Measurements from ENCODE around the gene CEP20.

DNA sequence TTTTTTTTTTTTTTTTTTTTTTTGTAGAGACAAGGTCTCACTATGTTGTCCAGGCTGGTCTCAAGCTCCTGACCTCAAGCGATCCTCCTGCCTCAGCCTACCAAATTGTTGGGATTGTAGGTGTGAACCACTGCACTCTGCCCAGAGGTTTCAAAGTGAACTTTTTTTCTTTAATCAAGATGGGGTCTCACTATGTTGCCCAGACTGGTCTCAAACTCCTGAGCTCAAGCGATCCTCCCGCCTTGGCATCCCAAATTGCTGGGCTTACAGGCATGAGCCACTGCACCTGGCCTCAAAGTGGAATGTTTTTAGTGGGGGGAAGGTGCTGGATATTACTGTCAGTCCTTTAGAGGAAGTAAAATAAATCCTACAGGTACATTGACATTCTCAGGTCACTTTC lies 12.0 kb upstream of the CEP20 start:
- TF ChIP-seq CTCF (IDR thresholded peaks at IDR 0.05): no peak
- TF ChIP-seq EZH2 (IDR thresholded peaks at IDR 0.05): no peak
- TF ChIP-seq EZH2phosphoT487 (IDR thresholded peaks at IDR 0.05): no peak
